Lower leg skin (tissue), 4 donors: ENCODE measurements around the gene GLG1. TPM values are rescaled to one million over a fixed set of nuclear protein-coding genes. Genes with fewer than 3 reads are reported as not detected.
"Not testable (repeated sequence)": the region's sequence is repeated elsewhere in the genome, so short reads cannot be mapped to it uniquely, and the experiment has no call there.

Source experiments
- DNase-seq, 2 donors: peaks; one replicate each; pipeline ENCODE4 v3.0.0-alpha.2; 2019; ENCODE audit warnings: low spot score in 2 of 2
- H3K4me3 ChIP-seq: fragments of 200-600 bp; sonication (generic); 2 replicates; pipeline ENCODE4 v1.5.1; 2017; ENCODE audit warnings: mild to moderate bottlenecking, low read depth; ENCODE audit not compliant: poor library complexity, severe bottlenecking
- POLR2A ChIP-seq, 2 donors: fragments of 450-650 bp; IDR thresholded peaks; one replicate each; pipeline ENCODE4 v1.6.1; 2016 to 2017; ENCODE audit warnings: antibody characterized with exemption in 2 of 2, mild to moderate bottlenecking in 1 of 2, moderate library complexity in 1 of 2
- WGBS, 2 donors: methylation state at CpG; one replicate each; pipeline ENCODE4 v1.1.5; 2018; 5-methylcytosine and 5-hydroxymethylcytosine counted together
- intact Hi-C: fragments of 100-400 bp; cut with DNase I; formaldehyde crosslinking; loops from one replicate; pipeline ENCODE4 v1.15.0; 2023; ENCODE audit warnings: low total_unique reads
- total RNA-seq, 4 donors: library from RNA; depleted of rRNA; stranded (reverse); fragments of >200 nt; gene quantifications; one replicate each; pipeline ENCODE4 v1.1.0, GENCODE V29; 2016
- TF ChIP-seq, protein P1 (sequence below), 3 donors: fragments of 450-650 bp; IDR thresholded peaks; one replicate each; pipeline ENCODE4 v1.5.1; 2016; ENCODE audit warnings: antibody characterized with exemption in 3 of 3, mild to moderate bottlenecking in 3 of 3, moderate library complexity in 2 of 3

The GLG1 gene
- total RNA-seq, 4 donors from 2014 or later = 64.7 to 113 (median 92.5) TPM

DNA sequence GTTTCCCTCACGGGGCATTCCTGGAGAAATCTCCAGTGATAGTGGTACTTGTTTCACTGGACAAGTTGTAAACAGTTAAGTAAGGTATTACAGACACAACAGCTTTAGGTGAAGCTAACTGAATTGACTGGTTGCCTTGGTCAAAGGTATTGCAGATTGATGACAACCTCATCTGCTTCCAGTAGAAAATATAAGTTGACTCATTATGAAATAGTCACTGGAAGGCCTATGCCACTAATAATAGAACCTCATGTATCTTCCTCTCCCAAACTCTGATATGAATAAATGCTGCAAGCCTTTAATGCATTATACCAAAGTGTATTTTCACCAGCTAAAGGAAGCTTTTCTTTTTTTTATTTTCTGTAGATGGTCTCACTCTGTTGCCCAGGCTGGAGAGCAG is 44.8 kb downstream of the GLG1 start:
- WGBS, 2 donors = 96 to 100% methylated on average over 1 of the region's 1 CpG
- no peak for DNase-seq
- intact Hi-C loops = no loop called here
- TF ChIP-seq, protein P1, sequence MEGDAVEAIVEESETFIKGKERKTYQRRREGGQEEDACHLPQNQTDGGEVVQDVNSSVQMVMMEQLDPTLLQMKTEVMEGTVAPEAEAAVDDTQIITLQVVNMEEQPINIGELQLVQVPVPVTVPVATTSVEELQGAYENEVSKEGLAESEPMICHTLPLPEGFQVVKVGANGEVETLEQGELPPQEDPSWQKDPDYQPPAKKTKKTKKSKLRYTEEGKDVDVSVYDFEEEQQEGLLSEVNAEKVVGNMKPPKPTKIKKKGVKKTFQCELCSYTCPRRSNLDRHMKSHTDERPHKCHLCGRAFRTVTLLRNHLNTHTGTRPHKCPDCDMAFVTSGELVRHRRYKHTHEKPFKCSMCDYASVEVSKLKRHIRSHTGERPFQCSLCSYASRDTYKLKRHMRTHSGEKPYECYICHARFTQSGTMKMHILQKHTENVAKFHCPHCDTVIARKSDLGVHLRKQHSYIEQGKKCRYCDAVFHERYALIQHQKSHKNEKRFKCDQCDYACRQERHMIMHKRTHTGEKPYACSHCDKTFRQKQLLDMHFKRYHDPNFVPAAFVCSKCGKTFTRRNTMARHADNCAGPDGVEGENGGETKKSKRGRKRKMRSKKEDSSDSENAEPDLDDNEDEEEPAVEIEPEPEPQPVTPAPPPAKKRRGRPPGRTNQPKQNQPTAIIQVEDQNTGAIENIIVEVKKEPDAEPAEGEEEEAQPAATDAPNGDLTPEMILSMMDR (IDR thresholded peaks at IDR 0.05) = no peak
- TF ChIP-seq POLR2A (IDR thresholded peaks at IDR 0.05) = no peak
- no peak overlapping the region for H3K4me3 ChIP-seq

DNA sequence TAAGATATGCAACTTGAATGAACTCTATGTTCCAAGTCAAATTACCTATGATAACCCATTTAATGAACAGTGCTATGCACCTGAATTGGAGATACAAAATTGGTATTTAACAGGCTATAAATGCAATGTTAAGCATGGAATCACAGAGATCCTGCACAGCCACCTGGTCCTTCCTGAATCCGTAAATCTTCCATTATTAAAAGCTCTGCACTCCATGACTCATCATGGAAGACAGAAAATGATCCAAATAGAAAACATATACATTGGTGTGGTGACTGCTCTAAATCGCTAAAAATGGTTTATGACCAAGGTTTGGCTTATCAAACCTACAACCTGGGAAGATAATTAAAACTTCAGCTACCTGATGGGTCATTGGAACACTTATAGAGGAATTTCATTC is 45.3 kb downstream of the GLG1 start:
- no peak for TF ChIP-seq POLR2A (IDR thresholded peaks at IDR 0.05)
- TF ChIP-seq, protein P1 (IDR thresholded peaks at IDR 0.05) = no peak
- intact Hi-C loops = no loop called here
- no peak for DNase-seq
- 65 to 67% methylated on average over 2 of the region's 2 CpGs for WGBS, 2 donors
- H3K4me3 ChIP-seq = no peak overlapping the region

DNA sequence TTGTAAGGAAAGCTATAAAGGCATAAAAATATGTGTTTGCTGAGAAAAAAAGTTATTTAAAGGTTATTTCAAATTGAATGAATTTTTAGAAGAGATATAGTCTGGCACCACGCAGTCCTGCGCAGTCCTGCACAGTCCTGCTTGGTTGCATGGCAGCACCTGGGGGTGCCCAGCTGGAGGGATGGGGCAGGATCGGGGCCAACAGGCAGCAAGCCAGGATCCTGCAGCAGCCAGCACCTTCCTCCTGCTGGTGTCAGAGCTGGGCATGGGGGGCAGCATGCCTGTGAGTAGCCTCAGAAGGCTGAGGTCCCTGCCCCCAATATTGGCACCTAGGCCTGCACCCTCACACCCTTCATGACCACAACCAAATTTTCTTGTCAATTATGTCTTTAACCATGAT is 46.0 kb downstream of the GLG1 start:
- 65 to 67% methylated on average over 3 of the region's 3 CpGs for WGBS, 2 donors
- intact Hi-C loops = no loop called here
- no peak overlapping the region for H3K4me3 ChIP-seq

DNA sequence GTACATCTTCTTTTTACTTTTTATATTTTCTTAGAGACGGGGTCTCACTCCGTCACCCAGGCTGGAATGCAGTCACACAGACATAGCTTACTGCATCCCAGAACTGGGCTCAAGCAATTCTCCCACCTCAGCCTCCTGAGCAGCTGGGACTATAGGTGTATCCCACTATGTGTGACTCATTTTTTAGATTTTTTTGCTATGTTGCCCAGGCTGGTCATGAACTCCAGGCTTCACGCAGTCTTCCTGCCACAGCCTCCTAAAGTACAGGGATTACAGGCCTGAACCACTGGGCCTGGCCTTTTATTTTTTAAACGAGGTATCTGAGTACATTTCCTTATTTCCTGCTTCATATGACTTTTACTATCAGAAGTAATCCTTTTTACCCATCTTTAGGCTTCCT is 48.0 kb downstream of the GLG1 start:
- H3K4me3 ChIP-seq = no peak overlapping the region
- intact Hi-C loops = no loop called here
- TF ChIP-seq, protein P1 (IDR thresholded peaks at IDR 0.05) = no peak
- no peak for TF ChIP-seq POLR2A (IDR thresholded peaks at IDR 0.05)
- 61 to 89% methylated on average over 4 of the region's 4 CpGs for WGBS, 2 donors
- DNase-seq = no peak

More for the DNA sequence above, 46.0 kb downstream of the GLG1 start:
- DNase-seq = no peak
- TF ChIP-seq POLR2A (IDR thresholded peaks at IDR 0.05) = no peak
- TF ChIP-seq, protein P1 (IDR thresholded peaks at IDR 0.05) = no peak

DNA sequence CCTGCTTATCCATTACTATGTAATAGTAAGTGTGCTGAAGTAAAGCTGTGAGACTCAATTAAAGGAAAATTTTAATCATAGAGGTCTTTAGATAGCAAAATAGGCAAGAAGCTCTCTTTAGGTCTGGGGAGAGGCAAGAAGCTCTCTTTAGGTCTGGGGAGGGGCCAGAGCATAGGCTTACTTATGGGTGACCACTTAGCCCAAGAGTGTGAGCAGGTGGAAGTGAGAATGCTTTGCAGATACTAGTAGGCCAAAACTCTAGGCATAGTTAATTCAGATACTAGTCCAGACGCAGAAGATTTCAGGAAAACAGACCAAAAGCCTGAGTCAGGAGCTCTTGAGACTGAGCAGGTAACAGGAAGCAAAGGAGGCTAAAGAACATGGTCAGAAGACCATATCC is 49.6 kb downstream of the GLG1 start:
- no peak for TF ChIP-seq POLR2A (IDR thresholded peaks at IDR 0.05)
- TF ChIP-seq, protein P1 (IDR thresholded peaks at IDR 0.05) = no peak
- intact Hi-C loops = no loop called here
- DNase-seq = no peak
- no peak overlapping the region for H3K4me3 ChIP-seq
- 95 to 100% methylated on average over 1 of the region's 1 CpG for WGBS, 2 donors

DNA sequence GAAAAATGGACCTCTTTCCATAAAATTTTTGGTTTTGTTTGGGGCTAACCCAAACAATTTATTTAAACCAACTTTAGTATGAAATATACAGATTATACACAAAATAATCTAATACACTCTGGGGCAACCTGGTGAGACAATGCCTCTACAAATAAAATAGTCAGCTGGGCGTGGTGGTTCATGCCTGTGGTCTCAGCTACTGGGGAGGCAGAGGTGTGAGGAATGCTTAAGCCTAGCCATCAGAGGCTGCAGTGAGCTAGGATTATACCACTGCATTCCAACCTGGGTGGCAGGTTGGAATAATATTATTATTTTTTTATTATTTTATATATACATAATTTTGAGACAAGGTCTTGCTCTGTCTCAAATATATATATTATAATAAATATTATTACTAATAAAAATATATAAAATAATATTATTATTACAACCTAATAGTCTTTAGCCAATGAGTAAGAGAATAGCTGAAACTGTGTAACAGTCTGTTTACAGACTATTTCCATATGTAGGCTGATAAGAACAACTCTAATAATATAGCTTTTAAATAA is 50.5 kb downstream of the GLG1 start:
- intact Hi-C loops = no loop called here
- TF ChIP-seq, protein P1 (IDR thresholded peaks at IDR 0.05) = no peak
- TF ChIP-seq POLR2A (IDR thresholded peaks at IDR 0.05) = no peak
- 83 to 95% methylated on average over 1 of the region's 1 CpG for WGBS, 2 donors
- no peak for DNase-seq
- H3K4me3 ChIP-seq = no peak overlapping the region

DNA sequence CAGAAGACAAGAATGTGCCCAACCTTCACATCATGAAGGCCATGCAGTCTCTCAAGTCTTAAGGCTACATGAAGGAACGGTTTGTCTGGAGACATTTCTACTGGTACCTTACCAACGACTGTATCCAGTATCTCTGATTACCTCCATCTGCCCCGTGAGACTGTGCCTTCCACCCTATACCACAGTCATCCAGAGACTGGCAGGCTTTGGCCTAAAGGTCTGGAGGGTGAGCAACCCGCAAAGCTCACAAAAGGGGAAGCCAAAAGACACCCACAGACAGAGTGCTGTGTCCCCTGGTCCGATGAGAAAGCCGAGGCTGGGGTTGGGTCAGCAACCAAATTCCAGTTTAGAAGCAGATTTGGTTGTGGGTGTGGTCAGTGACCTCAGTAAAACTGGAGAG is 54.6 kb downstream of the GLG1 start:
- H3K4me3 ChIP-seq, intact Hi-C loops, DNase-seq: not testable (repeated sequence)
- 94 to 98% methylated on average over 4 to 6 of the region's 6 CpGs for WGBS, 2 donors

DNA sequence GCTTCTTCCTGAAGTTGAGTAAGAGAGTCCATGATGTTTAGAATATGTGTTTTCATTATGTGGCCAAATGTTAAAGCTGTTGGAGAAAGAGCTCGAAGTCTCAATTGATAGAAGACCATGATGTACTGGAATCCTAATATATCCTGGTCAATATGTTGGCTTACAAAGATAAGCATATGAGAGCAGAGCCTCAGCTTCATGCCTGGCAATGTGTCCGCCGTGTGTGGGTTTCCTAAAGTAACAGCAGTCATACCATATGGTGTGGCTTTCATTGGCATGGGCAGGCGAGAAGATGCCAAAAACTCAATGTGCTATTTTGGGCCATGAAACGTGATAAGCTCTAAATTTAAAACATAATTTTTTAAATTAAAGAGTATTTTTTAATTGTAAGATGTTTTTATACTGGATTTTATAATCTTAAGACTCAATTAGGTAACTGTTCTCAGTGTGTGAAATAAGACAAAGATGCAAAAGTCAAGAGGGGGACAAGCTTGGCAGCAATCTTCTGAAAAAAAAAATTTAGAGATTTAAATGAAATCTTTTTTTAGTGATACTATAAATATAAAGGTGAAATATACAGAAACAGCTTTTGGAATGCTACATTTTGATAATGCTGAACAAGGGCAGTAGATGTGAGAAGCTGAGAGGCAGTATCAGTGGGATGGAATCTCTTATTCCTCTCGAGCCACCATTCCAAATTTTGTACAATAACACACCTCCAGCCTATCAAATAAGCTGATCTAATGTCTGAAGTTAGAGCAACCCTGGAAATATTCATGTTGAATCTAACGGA is 56.5 kb downstream of the GLG1 start:
- DNase-seq, intact Hi-C loops: not testable (repeated sequence)
- WGBS, 2 donors = 58 to 72% methylated on average over 5 to 7 of the region's 7 CpGs

More for the DNA sequence above, 56.5 kb downstream of the GLG1 start:
- H3K4me3 ChIP-seq = not testable (repeated sequence)
